ENCODE results near the gene FKBP8.

The FKBP8 gene

GRCh38 chr19:18483119-18483890 is 60.1 kb downstream of the FKBP8 start:
- Histone ChIP-seq H3K9ac (ENCODE audit: low read length) (no peak overlapping the region), H3K9me3 (ENCODE audit: control insufficient read depth, low read length) (no peaks in the 10 kb centered on the region), H3K4me3 (ENCODE audit: low read length) (no peak overlapping the region), H3K27me3 (ENCODE audit: control insufficient read depth, insufficient read depth, low read length) (no peaks in the 10 kb centered on the region), H3K4me1 (ENCODE audit: control insufficient read depth, insufficient read depth, low read length) (peaks cover 48% of the 10 kb centered on the region), H3K36me3 (ENCODE audit: control insufficient read depth, insufficient read depth, low read length) (no peaks in the 10 kb centered on the region)
